Transverse colon (tissue), 4 donors: ENCODE data around the gene KCNT1.

Experiments
- CTCF ChIP-seq, 5 experiments: fragments of 200-600 bp in 3 of 5; fragments of 450-650 bp in 2 of 5; sonication (generic) in 3 of 5; IDR thresholded peaks; 1 replicate in 2 of 5; 2 replicates in 3 of 5; pipeline ENCODE4 v1.5.1; 2016 to 2017; ENCODE audit warnings: antibody characterized with exemption in 5 of 5, inconsistent platforms in 3 of 5, mild to moderate bottlenecking in 2 of 5, moderate library complexity in 1 of 5
- EP300 ChIP-seq: sonication (generic); formaldehyde crosslinking; IDR thresholded peaks from one replicate; pipeline ENCODE4 v1.6.1; 2017; ENCODE audit warnings: antibody characterized with exemption, low read depth
- POLR2AphosphoS5 ChIP-seq, 3 donors: sonication (generic); formaldehyde crosslinking; IDR thresholded peaks; one replicate each; pipeline ENCODE4 v1.6.1; 2016; ENCODE audit warnings: antibody characterized with exemption in 3 of 3

GRCh38 chr9:135823036-135823435 lies 121.1 kb downstream of the KCNT1 start:
- TF ChIP-seq POLR2AphosphoS5 (IDR thresholded peaks at IDR 0.05) (no peak), CTCF (IDR thresholded peaks at IDR 0.05) (no peak), EP300 (no peak)
